Mesendoderm (in vitro differentiated cells): ENCODE data around the gene JMJD1C.
"Not testable (repeated sequence)": the region's sequence is repeated elsewhere in the genome, so short reads cannot be mapped to it uniquely, and the experiment has no call there.

ENCODE experiments used
- DNase-seq: peaks from one replicate; pipeline ENCODE4 v3.0.0; 2013
- H2AK5ac ChIP-seq: 2 replicates; pipeline ENCODE4 v1.6.1; 2013; ENCODE audit warnings: low read length, inconsistent platforms
- H2BK120ac ChIP-seq: 2 replicates; pipeline ENCODE4 v1.6.1; 2013; ENCODE audit warnings: low read depth, mild to moderate bottlenecking, low read length, moderate library complexity, mixed read lengths
- H2BK15ac ChIP-seq: replicated peaks from 2 replicates; pipeline ENCODE4 v1.6.1; 2013; ENCODE audit warnings: low read depth, mild to moderate bottlenecking, moderate library complexity
- H2BK5ac ChIP-seq: 2 replicates; pipeline ENCODE4 v1.6.1; 2013; ENCODE audit warnings: low read length, inconsistent platforms
- H3K18ac ChIP-seq: 2 replicates; pipeline ENCODE4 v1.6.1; 2013; ENCODE audit warnings: mild to moderate bottlenecking, low read length, mixed read lengths
- H3K23ac ChIP-seq: one replicate; pipeline ENCODE4 v1.6.1; 2013; ENCODE audit warnings: low read length
- H3K27ac ChIP-seq: 2 replicates; pipeline ENCODE4 v1.5.1; 2013; ENCODE audit warnings: low read depth, mild to moderate bottlenecking, inconsistent platforms, low read length, moderate library complexity
- H3K27me3 ChIP-seq: 2 replicates; pipeline ENCODE4 v1.6.1; 2013; ENCODE audit warnings: low read length, control low read depth, mild to moderate bottlenecking, inconsistent platforms; ENCODE audit not compliant: insufficient read depth, poor library complexity
- H3K36me3 ChIP-seq: 2 replicates; pipeline ENCODE4 v1.6.1; 2013; ENCODE audit warnings: low read length, inconsistent platforms; ENCODE audit not compliant: control insufficient read depth, insufficient read depth
- H3K4ac ChIP-seq: one replicate; pipeline ENCODE4 v1.6.1; 2013; ENCODE audit warnings: low read depth, mild to moderate bottlenecking, low read length, moderate library complexity
- H3K4me1 ChIP-seq: 2 replicates; pipeline ENCODE4 v1.6.1; 2013; ENCODE audit warnings: low read depth, low read length, inconsistent platforms; ENCODE audit not compliant: control insufficient read depth
- H3K4me2 ChIP-seq: 2 replicates; pipeline ENCODE4 v1.6.1; 2013; ENCODE audit warnings: low read length
- H3K4me3 ChIP-seq: 2 replicates; pipeline ENCODE4 v1.5.1; 2013; ENCODE audit warnings: mild to moderate bottlenecking, low read length
- H3K56ac ChIP-seq: one replicate; pipeline ENCODE4 v1.6.1; 2013; ENCODE audit warnings: low read length
- H3K79me1 ChIP-seq: 2 replicates; pipeline ENCODE4 v1.6.1; 2013; ENCODE audit warnings: low read length, inconsistent platforms
- H3K79me2 ChIP-seq: 2 replicates; pipeline ENCODE4 v1.6.1; 2013; ENCODE audit warnings: mild to moderate bottlenecking, low read length; ENCODE audit not compliant: control insufficient read depth, insufficient read depth
- H3K9ac ChIP-seq: 2 replicates; pipeline ENCODE4 v1.6.1; 2013; ENCODE audit warnings: low read length, inconsistent platforms
- H4K5ac ChIP-seq: one replicate; pipeline ENCODE4 v1.6.1; 2013; ENCODE audit warnings: low read length
- H4K8ac ChIP-seq: one replicate; pipeline ENCODE4 v1.6.1; 2013; ENCODE audit warnings: low read depth, mild to moderate bottlenecking, control low read depth, low read length, moderate library complexity
- WGBS: extraction: QIAGEN DNeasy Blood & Tissue Kit; methylation state at CpG from one replicate; pipeline ENCODE4 v1.1.7; 2013; ENCODE audit warnings: low lambda C conversion rate, missing lambda C conversion rate; ENCODE audit not compliant: insufficient coverage; ENCODE audit errors: extremely low coverage; 5-methylcytosine and 5-hydroxymethylcytosine counted together

JMJD1C gene

GRCh38 chr10:63503395-63503794, 37.6 kb upstream of the JMJD1C start:
- Histone ChIP-seq H3K4me2 (no peak overlapping the region), H3K4me1 (peaks cover 12% of the 10 kb centered on the region), H4K5ac (no peak overlapping the region), H3K36me3 (no peaks in the 10 kb centered on the region), H2BK5ac (no peak overlapping the region), H3K18ac (no peak overlapping the region), H3K27ac (no peak overlapping the region), H2BK120ac (no peak overlapping the region), H3K79me2 (peaks cover 32% of the 10 kb centered on the region), H2AK5ac (no peak overlapping the region), H3K27me3 (no peaks in the 10 kb centered on the region), H3K23ac (no peak overlapping the region), H3K79me1 (peaks cover 8% of the 10 kb centered on the region), H3K4ac (no peak overlapping the region), H4K8ac (no peak overlapping the region), H3K4me3 (no peak overlapping the region), H3K9ac (no peak overlapping the region), H2BK15ac (no peak overlapping the region), H3K56ac (peak overlapping the region; percentile 66)
- DNase-seq: no peak
- no CpG with 5 or more reads among the region's 4 CpGs for WGBS

DNA sequence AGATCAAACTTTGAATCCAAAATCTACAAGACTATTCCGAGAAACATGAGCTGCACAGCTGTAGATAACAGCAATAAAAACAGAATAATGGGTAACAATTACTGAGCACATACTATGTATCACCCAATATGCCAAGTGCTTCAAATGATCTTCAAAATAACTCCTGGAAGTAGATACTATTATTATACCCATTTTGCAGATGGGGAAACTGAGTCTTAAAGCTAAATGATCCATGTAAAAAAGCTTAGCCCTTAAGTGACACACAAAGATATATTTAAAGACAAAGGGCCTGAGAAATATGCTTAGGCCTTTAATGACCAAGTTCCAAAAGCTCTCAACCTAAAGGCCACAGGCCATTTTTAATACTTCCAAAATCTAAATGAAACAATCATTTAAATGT, 37.1 kb upstream of the JMJD1C start:
- Histone ChIP-seq H3K4ac (no peak overlapping the region), H4K5ac (no peak overlapping the region), H4K8ac (no peak overlapping the region), H3K4me1 (peaks cover 12% of the 10 kb centered on the region), H2BK5ac (no peak overlapping the region), H3K56ac (no peak overlapping the region), H2AK5ac (no peak overlapping the region), H3K27ac (no peak overlapping the region), H3K27me3 (no peaks in the 10 kb centered on the region), H3K36me3 (no peaks in the 10 kb centered on the region), H3K9ac (no peak overlapping the region), H2BK120ac (no peak overlapping the region), H3K4me2 (no peak overlapping the region), H3K79me2 (peaks cover 29% of the 10 kb centered on the region), H2BK15ac (no peak overlapping the region), H3K4me3 (no peak overlapping the region), H3K79me1 (peaks cover 8% of the 10 kb centered on the region), H3K23ac (no peak overlapping the region), H3K18ac (no peak overlapping the region)
- WGBS: no CpG with 5 or more reads among the region's 1 CpG
- DNase-seq: no peak

DNA sequence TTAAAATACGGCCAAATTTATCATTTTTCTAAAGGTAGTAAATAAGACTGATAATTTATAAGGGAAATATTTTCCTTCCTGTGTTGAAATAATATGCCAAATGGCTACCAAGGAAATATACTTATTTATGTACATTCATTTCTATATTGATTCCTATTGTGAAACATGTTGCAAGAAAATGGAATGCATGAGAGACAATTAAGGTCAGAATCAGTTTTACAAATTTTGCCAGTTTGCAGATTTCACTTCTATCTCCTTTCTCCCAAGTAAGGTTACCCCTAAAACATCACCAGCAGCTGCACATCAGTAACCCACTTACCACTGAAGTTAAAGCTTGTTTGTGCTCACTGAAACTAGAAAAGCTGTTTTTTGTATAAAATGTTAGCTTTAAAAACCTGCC, 36.2 kb upstream of the JMJD1C start:
- Histone ChIP-seq H3K79me2 (peaks cover 27% of the 10 kb centered on the region), H3K27me3 (no peaks in the 10 kb centered on the region), H3K23ac (no peak overlapping the region), H4K8ac (no peak overlapping the region), H2BK5ac (no peak overlapping the region), H3K56ac (no peak overlapping the region), H3K36me3 (no peaks in the 10 kb centered on the region), H3K79me1 (peaks cover 8% of the 10 kb centered on the region), H3K18ac (no peak overlapping the region), H3K4me1 (peaks cover 12% of the 10 kb centered on the region), H2BK15ac (no peak overlapping the region), H2AK5ac (no peak overlapping the region), H3K27ac (no peak overlapping the region), H3K4me2 (no peak overlapping the region), H3K9ac (no peak overlapping the region), H2BK120ac (no peak overlapping the region), H3K4me3 (no peak overlapping the region), H3K4ac (no peak overlapping the region), H4K5ac (no peak overlapping the region)
- WGBS: no CpG with 5 or more reads among the region's 1 CpG
- no peak for DNase-seq

- not testable (repeated sequence) for H3K23ac ChIP-seq, H3K4ac ChIP-seq
- WGBS: no CpG with 5 or more reads among the region's 5 CpGs
These were observed 34.8 kb upstream of the JMJD1C start for GRCh38 chr10:63500551-63500950.

DNA sequence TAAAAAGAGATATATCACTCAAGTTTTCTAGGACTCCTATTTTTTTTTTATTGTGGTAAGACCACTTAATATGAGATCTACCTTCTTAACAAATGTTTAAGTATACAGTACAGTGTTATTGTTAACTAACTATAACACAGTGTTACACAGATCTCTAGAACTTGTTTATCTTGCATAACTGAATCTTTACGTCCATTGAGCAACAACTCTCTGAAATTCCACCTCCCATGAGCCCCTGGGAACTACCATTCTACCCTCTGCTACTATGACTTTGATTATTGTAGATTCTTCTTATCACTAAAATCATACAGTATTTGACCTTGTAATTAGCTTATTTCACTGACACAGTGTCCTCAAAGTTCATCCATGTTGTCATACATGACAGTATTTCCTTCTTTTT, 32.9 kb upstream of the JMJD1C start:
- no peak overlapping the region for H3K4ac ChIP-seq
- H2BK5ac ChIP-seq: no peak overlapping the region
- H2BK15ac ChIP-seq: no peak overlapping the region
- H4K8ac ChIP-seq: no peak overlapping the region
- peaks cover under 1% of the 10 kb centered on the region for H3K4me1 ChIP-seq
- no peak overlapping the region for H3K27ac ChIP-seq
- no peak overlapping the region for H2AK5ac ChIP-seq
- peaks cover 8% of the 10 kb centered on the region for H3K79me1 ChIP-seq
- H3K9ac ChIP-seq: no peak overlapping the region
- H3K18ac ChIP-seq: no peak overlapping the region
- H3K23ac ChIP-seq: no peak overlapping the region
- H2BK120ac ChIP-seq: no peak overlapping the region
- H3K56ac ChIP-seq: no peak overlapping the region
- no peak overlapping the region for H3K4me3 ChIP-seq
- no peaks in the 10 kb centered on the region for H3K27me3 ChIP-seq
- WGBS: no CpG with 5 or more reads among the region's 1 CpG
- H4K5ac ChIP-seq: no peak overlapping the region
- no peaks in the 10 kb centered on the region for H3K36me3 ChIP-seq
- peaks cover 21% of the 10 kb centered on the region for H3K79me2 ChIP-seq
- DNase-seq: no peak
- no peak overlapping the region for H3K4me2 ChIP-seq

More at GRCh38 chr10:63500551-63500950, 34.8 kb upstream of the JMJD1C start:
- H2AK5ac ChIP-seq, DNase-seq, H4K5ac ChIP-seq, H4K8ac ChIP-seq, H3K56ac ChIP-seq, H3K4me3 ChIP-seq, H3K27me3 ChIP-seq, H3K4me2 ChIP-seq, H3K9ac ChIP-seq, H3K18ac ChIP-seq, H2BK5ac ChIP-seq, H3K4me1 ChIP-seq, H2BK120ac ChIP-seq, H3K36me3 ChIP-seq, H3K27ac ChIP-seq, H2BK15ac ChIP-seq: not testable (repeated sequence)
- Histone ChIP-seq H3K79me1 (peaks cover 12% of the 10 kb centered on the region), H3K79me2 (peaks cover 23% of the 10 kb centered on the region)

DNA sequence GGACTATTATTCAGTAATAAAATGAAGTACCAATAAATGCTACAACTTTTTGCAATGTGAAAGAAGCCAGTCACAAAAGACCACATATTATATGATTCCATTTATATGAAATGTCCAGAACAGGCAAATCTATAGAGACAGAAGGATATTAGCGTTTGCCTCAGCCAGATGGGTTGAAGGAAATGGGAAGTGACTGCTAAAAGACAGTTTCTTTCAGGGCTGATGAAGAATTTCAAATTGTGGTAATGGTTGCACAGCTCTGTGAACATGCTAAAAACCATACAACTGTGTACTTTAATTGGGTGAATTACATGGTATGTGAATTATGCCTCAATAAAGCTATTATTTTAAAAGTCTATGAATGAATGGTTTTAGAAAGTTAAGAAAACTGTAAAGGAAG, 31.5 kb upstream of the JMJD1C start:
- no peak overlapping the region for H3K56ac ChIP-seq
- no peak overlapping the region for H3K23ac ChIP-seq
- H3K4me3 ChIP-seq: no peak overlapping the region
- H4K5ac ChIP-seq: no peak overlapping the region
- no peak overlapping the region for H4K8ac ChIP-seq
- no peak overlapping the region for H2BK120ac ChIP-seq
- no peak for DNase-seq
- H3K36me3 ChIP-seq: no peaks in the 10 kb centered on the region
- no peak overlapping the region for H2BK5ac ChIP-seq
- no peak overlapping the region for H2AK5ac ChIP-seq
- H3K27me3 ChIP-seq: no peaks in the 10 kb centered on the region
- H3K79me1 ChIP-seq: peaks cover 6% of the 10 kb centered on the region
- no peak overlapping the region for H3K9ac ChIP-seq
- H3K4me2 ChIP-seq: no peak overlapping the region
- H3K4me1 ChIP-seq: no peaks in the 10 kb centered on the region
- H3K18ac ChIP-seq: no peak overlapping the region
- no peak overlapping the region for H3K4ac ChIP-seq
- peaks cover 20% of the 10 kb centered on the region for H3K79me2 ChIP-seq
- no peak overlapping the region for H3K27ac ChIP-seq
- WGBS: no CpG with 5 or more reads among the region's 1 CpG
- H2BK15ac ChIP-seq: no peak overlapping the region
